Activated CD8-positive, alpha-beta memory T cell treated with anti-CD3 and anti-CD28 coated beads, Interleukin-2, amount 50 U/mL, for 1 hour (primary cell): ENCODE measurements around the gene MIOX.

Experiments
- DNase-seq: peaks from one replicate; pipeline ENCODE4 v3.0.0-alpha.2; 2020; ENCODE audit errors: extremely low read depth

MIOX gene

DNA sequence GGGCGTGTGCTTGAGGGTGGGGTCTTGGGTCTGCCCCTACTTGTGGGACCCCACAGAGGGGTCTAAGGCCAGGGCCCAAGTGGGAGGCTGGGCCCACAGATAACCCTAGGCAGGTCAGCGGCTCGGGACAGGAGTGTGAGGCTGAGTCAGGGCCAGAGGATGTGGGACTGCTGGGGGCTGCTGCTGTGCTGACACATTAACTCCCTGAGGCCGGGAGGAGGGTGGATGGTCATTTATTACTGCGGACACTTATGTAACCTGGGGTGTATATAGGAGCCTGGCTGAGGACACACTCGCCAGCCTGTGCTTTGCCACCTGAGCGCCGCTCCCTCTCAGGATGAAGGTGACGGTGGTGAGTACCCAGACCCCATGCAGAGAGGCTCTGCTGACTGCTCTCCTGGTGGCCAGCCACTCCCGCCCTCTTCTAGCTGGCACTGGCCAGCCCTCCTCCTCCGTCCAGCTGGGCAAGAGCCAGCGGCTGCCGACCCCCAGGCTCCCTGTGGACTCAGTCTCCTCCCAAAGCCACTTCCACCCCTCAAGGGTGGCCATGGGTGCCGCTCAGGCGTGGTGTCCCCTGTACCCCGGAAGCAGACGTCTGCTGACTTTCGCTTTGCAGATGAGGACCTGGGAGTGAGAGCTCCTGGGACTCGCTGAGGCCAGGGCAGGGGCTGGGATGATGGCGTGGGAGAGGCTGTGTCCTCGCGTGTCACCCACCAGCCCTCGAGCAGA is at the start of gene MIOX:
MIOX (plus strand) TSS at position 299 of the 729 bp plus-strand sequence; CDS start at position 338, 39 bp downstream.
- DNase-seq = no peak

- DNase-seq = no peak
These were observed 49.0 kb upstream of the MIOX start for GRCh38 chr22:50437511-50438304.

DNA sequence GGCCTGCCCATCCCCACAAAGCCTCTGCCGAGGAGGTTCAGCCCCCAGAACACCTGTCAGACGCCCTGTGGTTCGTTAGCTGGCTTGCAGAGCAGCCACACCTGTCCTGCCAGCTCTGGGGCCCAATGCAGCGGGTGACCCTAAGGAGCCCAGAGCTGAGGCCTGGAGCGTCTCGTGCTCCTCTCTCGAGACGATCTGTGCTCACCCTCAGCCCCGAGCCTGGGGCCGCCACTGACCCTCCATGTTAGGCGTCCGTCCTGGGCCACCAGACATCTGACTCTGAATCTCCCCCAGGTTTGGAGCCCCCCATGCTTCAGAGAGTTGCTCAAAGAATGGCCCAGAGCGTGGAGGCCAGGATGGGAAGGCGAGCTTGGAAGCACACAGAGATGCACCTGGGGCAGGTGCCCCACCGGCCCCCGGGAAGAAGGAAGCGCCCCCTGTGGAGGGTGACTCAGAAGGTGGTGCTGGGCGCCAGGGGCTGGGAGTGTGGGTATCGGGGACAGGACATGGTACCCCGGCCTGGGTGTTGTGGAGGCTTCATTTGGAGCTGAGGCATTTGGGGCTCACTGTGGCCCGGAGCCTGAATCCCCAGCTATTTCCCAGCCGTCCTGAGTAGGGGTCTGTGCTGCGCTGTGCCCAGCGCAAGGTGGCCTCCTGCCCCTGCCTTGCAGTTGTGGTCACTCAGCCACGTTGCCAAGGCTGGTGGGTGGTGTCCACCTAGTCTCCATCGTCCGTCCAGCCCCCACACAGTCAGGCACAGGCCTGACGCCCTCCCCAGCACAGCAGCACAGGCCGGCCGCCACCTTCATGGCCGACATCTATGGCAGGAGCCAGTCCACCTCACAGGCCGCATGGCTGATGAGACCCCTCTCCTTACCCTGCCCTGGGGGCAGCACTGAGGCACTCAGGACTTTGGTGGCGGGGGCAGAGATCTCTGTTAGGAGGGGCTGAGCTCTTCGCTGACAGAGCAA is 48.1 kb upstream of the MIOX start:
- no peak for DNase-seq

- no peak for DNase-seq
These were observed 47.3 kb upstream of the MIOX start for GRCh38 chr22:50439314-50439870.

GRCh38 chr22:50439871-50440331 is 46.8 kb upstream of the MIOX start:
- no peak for DNase-seq

DNA sequence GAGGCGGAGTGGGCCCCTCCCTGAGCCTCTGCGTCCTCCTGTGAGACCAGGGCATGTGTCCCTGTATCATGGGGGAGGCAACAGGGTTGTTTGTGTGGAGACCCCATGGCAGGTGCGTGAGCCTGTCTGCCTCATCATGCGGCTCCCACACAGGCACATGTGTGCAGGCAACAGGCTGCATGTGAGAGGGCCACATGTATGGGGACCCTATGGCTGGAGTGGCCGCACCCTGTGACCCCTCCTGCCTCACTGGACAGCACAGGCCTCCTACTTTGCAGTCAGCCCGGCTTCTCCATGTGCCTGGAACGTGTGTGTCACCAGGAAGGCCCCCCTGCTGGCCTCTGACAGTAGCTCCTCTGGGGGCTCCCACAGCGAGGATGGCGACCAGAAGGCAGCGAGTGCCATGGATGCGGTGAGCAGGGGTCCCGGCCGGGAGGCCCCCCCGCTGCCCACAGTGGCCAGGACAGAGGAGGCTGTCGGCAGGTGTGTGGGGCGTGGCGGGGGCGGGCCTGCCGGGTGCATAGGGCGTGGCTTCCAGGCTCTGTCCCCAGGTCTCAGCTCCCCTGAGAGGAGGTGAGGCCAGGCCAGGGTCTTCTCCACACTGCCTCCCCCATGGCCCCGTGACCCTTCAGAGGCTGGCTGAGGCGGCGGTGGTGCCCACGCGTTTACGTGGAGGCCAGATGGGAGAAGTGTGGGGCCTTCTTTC is 46.0 kb upstream of the MIOX start:
- DNase-seq = no peak

- DNase-seq = no peak
These were observed 45.1 kb upstream of the MIOX start for GRCh38 chr22:50441428-50441993.

- no peak for DNase-seq
These were observed 43.5 kb upstream of the MIOX start for GRCh38 chr22:50443197-50443596.

GRCh38 chr22:50443801-50444625 is 42.6 kb upstream of the MIOX start:
- DNase-seq = no peak

DNA sequence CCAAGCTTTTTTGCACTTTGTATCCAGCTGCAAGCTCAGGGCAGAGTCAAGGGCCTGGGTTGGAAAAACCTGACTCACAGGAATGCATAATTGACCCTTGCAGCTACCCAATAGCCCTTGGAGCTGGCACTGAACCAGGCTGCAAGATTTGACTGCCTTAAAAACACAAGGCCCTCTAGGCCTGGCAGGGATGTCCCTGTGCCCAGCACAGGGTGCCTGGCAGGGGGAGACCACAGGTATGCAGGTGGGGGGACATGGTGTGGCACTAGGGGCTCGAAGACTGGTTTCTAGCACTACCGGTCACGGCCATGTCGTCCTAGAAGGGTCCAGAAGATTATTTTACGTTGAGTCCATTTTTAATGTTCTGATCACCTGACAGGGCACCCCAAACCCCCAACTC is 42.0 kb upstream of the MIOX start:
- DNase-seq = no peak

DNA sequence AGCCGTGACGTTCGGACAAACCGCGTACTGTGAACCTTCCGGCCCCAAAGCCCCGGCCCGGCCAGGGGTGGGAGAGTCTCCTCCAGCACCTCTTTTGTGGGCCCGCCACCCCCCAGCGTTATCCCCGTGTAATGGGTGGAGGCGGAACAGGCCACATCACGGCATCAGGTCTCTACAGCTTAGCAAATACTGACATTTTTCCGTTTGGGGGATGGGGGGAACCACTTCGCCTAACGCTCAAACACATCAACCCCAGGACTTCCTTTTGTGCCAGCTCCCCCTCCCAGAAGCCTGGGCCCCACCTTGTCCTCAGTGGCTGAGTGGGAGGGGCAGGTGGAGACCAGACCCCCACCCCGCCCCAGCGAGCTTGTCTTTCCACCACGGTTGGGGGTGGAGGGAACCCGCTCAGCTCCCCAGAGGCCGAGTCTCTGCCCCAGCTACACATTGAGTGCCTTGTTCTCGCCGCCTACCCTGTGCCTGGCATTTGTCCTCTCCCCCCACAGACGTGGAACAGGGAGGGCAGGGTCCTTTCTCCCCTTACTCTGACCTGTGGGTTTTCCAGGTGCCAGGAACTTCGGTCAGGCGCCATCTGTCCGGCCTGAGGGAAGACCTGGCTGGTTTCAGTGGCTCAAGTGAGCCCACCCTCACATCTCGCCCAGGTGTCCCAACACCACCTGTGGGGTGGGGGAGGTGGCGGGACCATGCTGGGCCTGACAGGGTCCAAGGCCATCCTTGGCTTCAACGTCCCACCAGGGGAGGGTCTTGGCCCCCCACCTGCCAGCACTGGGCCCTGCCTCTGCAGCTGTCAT is 41.4 kb upstream of the MIOX start:
- DNase-seq = peak; percentile 40

DNA sequence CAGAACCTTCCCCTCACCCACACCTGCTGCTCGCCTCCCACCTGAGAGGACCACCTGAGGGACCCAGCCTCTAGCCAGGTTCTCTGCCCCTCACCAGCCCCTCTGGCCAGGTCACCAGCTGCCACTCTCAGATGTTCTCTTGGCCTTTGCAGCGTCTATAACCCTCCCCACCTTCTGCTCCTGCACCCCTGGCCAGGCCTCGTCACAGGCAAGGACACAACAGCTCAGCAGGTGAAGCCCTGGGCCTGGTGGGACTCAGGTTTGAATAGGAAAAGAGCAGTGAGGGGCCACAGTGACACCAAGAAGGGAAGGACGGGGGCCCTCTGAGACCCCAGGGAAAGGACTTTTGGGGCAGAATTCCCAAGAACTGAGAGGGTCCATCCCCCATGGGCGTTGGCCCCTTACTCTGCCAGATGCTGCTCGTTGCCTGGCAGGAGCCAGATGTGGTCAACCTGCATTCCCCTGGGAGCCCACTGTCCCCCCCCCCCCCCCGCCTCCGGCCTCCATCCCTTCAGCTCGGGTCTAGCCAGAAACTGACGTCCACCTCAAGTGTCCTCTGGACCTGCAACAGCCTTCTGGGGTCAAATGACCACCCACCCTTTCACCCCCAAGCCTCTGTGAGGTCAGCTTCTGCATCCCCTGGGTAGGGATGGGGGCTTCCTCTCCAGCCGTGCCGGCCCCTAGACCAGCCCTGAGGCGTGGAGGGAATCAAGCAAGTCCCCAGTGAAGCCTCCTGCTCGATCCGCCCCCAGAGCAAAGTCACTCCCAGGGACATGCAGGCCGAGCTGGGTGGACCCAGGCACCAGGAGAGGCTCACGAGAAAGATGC is 40.6 kb upstream of the MIOX start:
- no peak for DNase-seq

GRCh38 chr22:50446708-50447575 is 39.7 kb upstream of the MIOX start:
- DNase-seq = no peak

GRCh38 chr22:50447576-50448551 is 38.8 kb upstream of the MIOX start:
- DNase-seq = no peak

DNA sequence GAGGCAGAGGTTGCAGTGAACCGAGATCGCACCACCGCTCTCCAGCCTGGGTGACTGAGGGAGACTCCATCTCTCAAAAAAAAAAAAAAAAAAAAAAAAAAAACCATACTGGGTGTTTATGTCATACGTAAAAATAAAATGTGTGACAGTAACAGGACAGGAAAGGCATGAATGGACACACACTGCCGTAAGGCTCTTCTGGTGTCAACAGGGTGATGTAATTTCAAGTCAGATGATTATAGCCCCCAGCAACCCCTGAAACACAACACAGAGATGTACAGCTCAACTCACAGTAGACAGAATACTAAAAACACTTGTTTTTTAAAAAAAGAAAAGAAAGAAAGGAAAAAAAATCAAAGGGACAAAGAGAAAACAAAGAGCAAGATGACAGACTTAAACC is 34.0 kb upstream of the MIOX start:
- DNase-seq = no peak

DNA sequence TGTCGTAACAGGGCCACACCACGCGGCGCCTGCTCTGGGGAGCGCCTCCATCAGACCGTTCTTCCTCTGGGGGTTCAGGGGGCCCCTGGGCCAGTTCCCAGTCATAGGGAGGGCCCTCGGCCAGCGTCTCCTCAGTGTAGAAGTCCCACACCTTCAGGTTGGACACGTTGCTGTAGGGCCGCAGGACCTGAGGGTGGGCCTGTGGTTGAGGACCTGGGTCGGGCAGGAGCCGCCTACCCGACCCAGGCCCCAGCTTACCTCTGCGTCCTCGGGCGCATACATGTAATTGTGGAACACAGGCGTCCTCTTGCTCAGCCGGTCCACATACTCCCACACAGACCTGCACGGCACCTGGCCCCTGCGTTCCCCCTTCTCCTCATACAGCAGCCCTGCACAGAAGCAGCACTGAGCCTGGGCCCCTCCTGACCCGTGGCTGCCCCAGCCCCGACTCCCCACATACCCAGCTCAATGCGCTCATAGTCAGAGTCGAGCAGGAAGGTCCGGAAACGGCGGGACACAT is 32.0 kb upstream of the MIOX start:
- no peak for DNase-seq
